ENCODE measurements around the gene CIART. TPM values are rescaled to one million over a fixed set of nuclear protein-coding genes. Genes with fewer than 3 reads are reported as not detected.
"Not testable (repeated sequence)": the region's sequence is repeated elsewhere in the genome, so short reads cannot be mapped to it uniquely, and the experiment has no call there.

The CIART gene
- 3.4 TPM for total RNA-seq (2021; ENCODE audit: unreplicated experiment)
- 4.9 TPM for polyA plus RNA-seq (2012; ENCODE audit: insufficient read length)
- percentile 47 among the genes with signal in this experiment for Bru-seq, nascent RNA
- BruChase-seq, experiment 1, labeled RNA remaining after a 2-hour chase, result percentile 50 among the genes with signal in this experiment
- percentile 42 among the genes with signal in this experiment for BruChase-seq, experiment 2, labeled RNA remaining after a 6-hour chase
- long read RNA-seq, partial matches to known transcripts, result 1 of 4 reads
- long read RNA-seq, other reads (novel, unspliced or antisense), result 2 of 4 reads

- POLR2A ChIA-PET, result no interaction called here
Observed at GRCh38 chr1:150281758-150282557, at the start of gene CIART. CIART (plus strand) TSS chr1:150282554; CDS start chr1:150283268, 714 bp downstream.

GRCh38 chr1:150232921-150233320 is 49.4 kb upstream of the CIART start:
- CTCF ChIA-PET; H3K4me3 ChIP-seq (ENCODE audit: low read depth in 2 of 2, low read length in 2 of 2); POLR2A ChIA-PET: not testable (repeated sequence)

More at GRCh38 chr1:150281758-150282557, at the start of gene CIART:
- ATAC-seq (peak; percentile 91), DNase-seq (ENCODE audit: low read depth, low spot score) (peak; percentile 94)
- H3K4me1 ChIP-seq (ENCODE audit: control insufficient read depth, insufficient read depth, low read length), result 0 out of 2 replicates have a peak, but pooled peaks cover 4% of the 10 kb centered on the region
- peak within 1 kb of the TSS; percentile 45 to 72 for H3K4me3 ChIP-seq (ENCODE audit: low read depth in 2 of 2, low read length in 2 of 2)
- H3K27me3 ChIP-seq (ENCODE audit: control insufficient read depth, insufficient read depth, low read length), result no peaks in the 10 kb centered on the region
- peak within 1 kb of the TSS; percentile 88 for H3K27ac ChIP-seq (ENCODE audit: low read length)
- TF ChIP-seq SIN3A (IDR thresholded peaks at IDR 0.05; ENCODE audit: borderline replicate concordance, insufficient read depth, low read depth, low read length) (no peak), TCF7L2 (IDR thresholded peaks at IDR 0.05; ENCODE audit: low read depth, low read length) (peak; percentile 73; the same call in 1 of the 2 replicates)
- in situ Hi-C loops (cut with HindIII; ENCODE audit: low pct_unique_long_range_greater_than_20kb, low sequenced_read_pairs), result no loop called here
- no peaks in the 10 kb centered on the region for H3K36me3 ChIP-seq (ENCODE audit: control insufficient read depth, insufficient read depth, low read length)
- H3K9me3 ChIP-seq (ENCODE audit: control insufficient read depth, insufficient read depth, low read depth, low read length), result no peaks in the 10 kb centered on the region
- intact Hi-C loops (cut with micrococcal nuclease; ENCODE audit: unreplicated experiment), result loop anchor here (1.0 kb wide), 1 partner anchor 27 kb away; no protein-coding TSS in a partner anchor
- BruUV-seq (replicated peaks), result TSS peak; percentile 91
- CTCF ChIA-PET, result interaction anchor here (0.5 to 2.0 kb wide), 6 partner anchors 9 to 91 kb away, joined by 3 to 14 read pairs (median 4); partner anchors contain the start of gene C1orf54

GRCh38 chr1:150233359-150234308 is 48.7 kb upstream of the CIART start:
- H3K27me3 ChIP-seq (ENCODE audit: control insufficient read depth, insufficient read depth, low read length), result no peaks in the 10 kb centered on the region
- TF ChIP-seq CTCF (IDR thresholded peaks at IDR 0.05) (no peak), POLR2AphosphoS5 (IDR thresholded peaks at IDR 0.05; ENCODE audit: low read depth, low read length) (no peak), REST (IDR thresholded peaks at IDR 0.05; ENCODE audit: insufficient read depth in 1 of 2, low read depth in 2 of 2, low read length in 1 of 2) (no peak), SIN3A (IDR thresholded peaks at IDR 0.05; ENCODE audit: borderline replicate concordance, insufficient read depth, low read depth, low read length) (no peak), TCF7L2 (IDR thresholded peaks at IDR 0.05; ENCODE audit: low read depth, low read length) (no peak)
- peak; percentile 25 for DNase-seq (ENCODE audit: low read depth, low spot score)
- ChIA-PET POLR2A (interaction anchor here (0.6 kb wide), 1 partner anchor 40 kb away, joined by 4 read pairs; no protein-coding TSS in a partner anchor), CTCF (no interaction called here)
- H3K4me3 ChIP-seq (ENCODE audit: low read depth in 2 of 2, low read length in 2 of 2), result peak overlapping the region; percentile 78 to 90
- no peaks in the 10 kb centered on the region for H3K9me3 ChIP-seq (ENCODE audit: control insufficient read depth, insufficient read depth, low read depth, low read length)
- no peak for ATAC-seq
- in situ Hi-C loops (cut with HindIII; ENCODE audit: low pct_unique_long_range_greater_than_20kb, low sequenced_read_pairs), result no loop called here
- intact Hi-C loops (cut with micrococcal nuclease; ENCODE audit: unreplicated experiment), result no loop called here
- peak overlapping the region; percentile 92 for H3K27ac ChIP-seq (ENCODE audit: low read length)
- BruUV-seq (replicated peaks), result no TSS peak
- peaks cover 17% of the 10 kb centered on the region for H3K4me1 ChIP-seq (ENCODE audit: control insufficient read depth, insufficient read depth, low read length)
- H3K36me3 ChIP-seq (ENCODE audit: control insufficient read depth, insufficient read depth, low read length), result peaks cover 10% of the 10 kb centered on the region; the same call in 1 of the 2 replicates

More at GRCh38 chr1:150232921-150233320, 49.4 kb upstream of the CIART start:
- peak overlapping the region; percentile 92 for H3K27ac ChIP-seq (ENCODE audit: low read length)
- ATAC-seq; DNase-seq (ENCODE audit: low read depth, low spot score); BruUV-seq (replicated peaks); H3K36me3 ChIP-seq (ENCODE audit: control insufficient read depth, insufficient read depth, low read length); intact Hi-C loops (cut with micrococcal nuclease; ENCODE audit: unreplicated experiment); in situ Hi-C loops (cut with HindIII; ENCODE audit: low pct_unique_long_range_greater_than_20kb, low sequenced_read_pairs); H3K9me3 ChIP-seq (ENCODE audit: control insufficient read depth, insufficient read depth, low read depth, low read length); H3K27me3 ChIP-seq (ENCODE audit: control insufficient read depth, insufficient read depth, low read length): not testable (repeated sequence)
- peaks cover 17% of the 10 kb centered on the region for H3K4me1 ChIP-seq (ENCODE audit: control insufficient read depth, insufficient read depth, low read length)

Measured in Panc1 (cell line).